GM18858 (cell line): ENCODE measurements around the gene KLK14.

Experiments
- ATAC-seq: cut with Tn5 transposase; IDR thresholded peaks from one replicate; pipeline ENCODE4 v1.9.1; 2021; ENCODE audit not compliant: unreplicated experiment

KLK14 gene

GRCh38 chr19:51082611-51083010, at the start of gene KLK14:
TSS of gene KLK14 (minus strand) at chr19:51082887. CDS start at chr19:51082614, 273 bp downstream.
- no peak for ATAC-seq

GRCh38 chr19:51131780-51132680, 49.3 kb upstream of the KLK14 start:
- no peak for ATAC-seq

- no peak for ATAC-seq
These were observed 47.0 kb upstream of the KLK14 start for GRCh38 chr19:51129716-51130115.

GRCh38 chr19:51128227-51128626, 45.5 kb upstream of the KLK14 start:
- ATAC-seq: no peak

- ATAC-seq: no peak
These were observed 45.1 kb upstream of the KLK14 start for GRCh38 chr19:51127755-51128154.

- no peak for ATAC-seq
These were observed 44.3 kb upstream of the KLK14 start for GRCh38 chr19:51127032-51127431.

GRCh38 chr19:51125421-51126075, 42.9 kb upstream of the KLK14 start:
- no peak for ATAC-seq

- no peak for ATAC-seq
These were observed 42.0 kb upstream of the KLK14 start, which contains the start of gene SIGLEC9 for GRCh38 chr19:51124729-51125128. TSS of gene SIGLEC9 (plus strand) at chr19:51124906. CDS start at chr19:51124975, 69 bp downstream.

GRCh38 chr19:51124216-51124615, 41.5 kb upstream of the KLK14 start:
- ATAC-seq: no peak

GRCh38 chr19:51123802-51124201, 41.1 kb upstream of the KLK14 start:
- no peak for ATAC-seq

- no peak for ATAC-seq
These were observed 40.7 kb upstream of the KLK14 start for GRCh38 chr19:51123381-51123800.

GRCh38 chr19:51122112-51122981, 39.7 kb upstream of the KLK14 start:
- no peak for ATAC-seq

- ATAC-seq: no peak
These were observed 38.6 kb upstream of the KLK14 start for GRCh38 chr19:51121257-51121656.

- no peak for ATAC-seq
These were observed 37.5 kb upstream of the KLK14 start for GRCh38 chr19:51120160-51120559.

- ATAC-seq: no peak
These were observed 36.9 kb upstream of the KLK14 start for GRCh38 chr19:51119611-51120010.

GRCh38 chr19:51119101-51119500, 36.4 kb upstream of the KLK14 start:
- no peak for ATAC-seq

- ATAC-seq: no peak
These were observed 34.1 kb upstream of the KLK14 start for GRCh38 chr19:51116736-51117286.

- ATAC-seq: no peak
These were observed 31.5 kb upstream of the KLK14 start for GRCh38 chr19:51114087-51114729.

- ATAC-seq: no peak
These were observed 28.9 kb upstream of the KLK14 start for GRCh38 chr19:51111606-51112005.

- no peak for ATAC-seq
These were observed 27.9 kb upstream of the KLK14 start for GRCh38 chr19:51110666-51110971.

GRCh38 chr19:51108805-51109146, 26.1 kb upstream of the KLK14 start:
- peak; percentile 21 for ATAC-seq
